Body of pancreas (tissue), 4 donors: ENCODE data around the gene ZNF407. TPM values are rescaled to one million over a fixed set of nuclear protein-coding genes. Genes with fewer than 3 reads are reported as not detected.

Experiments
- ATAC-seq: fragments of 150-250 bp; one replicate; pipeline ENCODE4 v1.9.1; 2016
- DNase-seq, 4 donors: peaks; one replicate each; pipeline ENCODE4 v3.0.0-alpha.2; 2019
- H3K27ac ChIP-seq, 4 donors: fragments of 200-600 bp; sonication (generic); 1 replicate in 3 of 4; 2 replicates in 1 of 4; pipeline versions ENCODE4 v1.5.1 to v1.6.1; 2016 to 2019; ENCODE audit warnings: mild to moderate bottlenecking in 1 of 4, mixed read lengths in 1 of 4, moderate library complexity in 1 of 4
- H3K27me3 ChIP-seq, 2 donors: fragments of 200-600 bp; sonication (generic); one replicate each; pipeline ENCODE4 v1.6.0; 2016; ENCODE audit warnings: mild to moderate bottlenecking in 1 of 2
- H3K36me3 ChIP-seq, 2 donors: fragments of 200-600 bp; sonication (generic); replicated peaks in 1 of 2; 2 replicates each; pipeline ENCODE4 v1.5.1; 2016; ENCODE audit warnings: low read depth in 2 of 2; ENCODE audit not compliant: insufficient read depth in 1 of 2
- H3K4me1 ChIP-seq: fragments of 200-600 bp; sonication (generic); one replicate; pipeline ENCODE4 v1.6.0; 2016
- H3K4me3 ChIP-seq, 2 donors: fragments of 200-600 bp; sonication (generic); 1 replicate in 1 of 2; 2 replicates in 1 of 2; pipeline ENCODE4 v1.5.1; 2016 to 2019
- H3K9me3 ChIP-seq, 3 donors: fragments of 200-600 bp; sonication (generic); 1 replicate in 2 of 3; 2 replicates in 1 of 3; pipeline ENCODE4 v1.5.1; 2016
- CTCF ChIP-seq, 7 experiments: fragments of 450-650 bp in 4 of 7; fragments of 200-600 bp in 3 of 7; sonication (generic) in 3 of 7; IDR thresholded peaks; one replicate each; pipeline ENCODE4 v1.5.1; 2016 to 2019; ENCODE audit warnings: antibody characterized with exemption in 7 of 7
- POLR2A ChIP-seq, 3 donors: fragments of 450-650 bp; IDR thresholded peaks; one replicate each; pipeline ENCODE4 v1.6.1; 2016; ENCODE audit warnings: antibody characterized with exemption in 3 of 3, mild to moderate bottlenecking in 2 of 3
- WGBS, 2 donors: methylation state at CpG; one replicate each; pipeline ENCODE4 v1.1.5; 2017; 5-methylcytosine and 5-hydroxymethylcytosine counted together
- intact Hi-C: fragments of 100-400 bp; cut with DNase I; formaldehyde crosslinking; loops from one replicate; pipeline ENCODE4 v1.15.1; 2023
- total RNA-seq, 2 donors: library from RNA; depleted of rRNA; stranded (reverse); fragments of >200 nt; gene quantifications; one replicate each; pipeline ENCODE4 v1.1.0, GENCODE V29; 2016

ZNF407 gene
- total RNA-seq, 2 donors from 2014 or later, result 14.3 to 19.1 TPM

DNA sequence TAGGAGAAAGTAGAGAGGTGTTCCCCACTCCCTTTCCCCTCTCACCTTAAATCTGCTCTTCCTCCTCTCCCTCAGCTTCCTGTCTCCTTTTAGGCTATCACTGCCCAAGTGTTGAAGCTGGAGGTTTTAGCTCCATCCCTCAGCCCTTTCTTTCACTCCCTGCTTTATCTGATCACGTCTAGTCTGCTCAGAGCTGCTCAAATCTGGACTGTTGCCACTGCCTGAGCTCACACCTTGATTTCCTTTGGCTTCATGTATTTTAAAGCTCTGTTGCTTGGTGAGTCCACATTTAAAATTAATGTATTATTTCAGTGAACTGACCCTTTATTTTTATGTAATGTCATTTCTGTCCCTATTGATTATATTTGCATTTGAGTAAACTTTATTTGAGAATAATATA lies 374.7 kb downstream of the ZNF407 start:
- ATAC-seq (no peak), DNase-seq (no peak)
- Histone ChIP-seq H3K27ac (no peak overlapping the region), H3K9me3 (no peaks in the 10 kb centered on the region), H3K27me3 (no peaks in the 10 kb centered on the region), H3K36me3 (no peaks in the 10 kb centered on the region), H3K4me1 (no peaks in the 10 kb centered on the region), H3K4me3 (no peak overlapping the region)
- TF ChIP-seq CTCF (IDR thresholded peaks at IDR 0.05) (no peak), POLR2A (IDR thresholded peaks at IDR 0.05) (no peak)
- 23 to 35% methylated on average over 1 of the region's 1 CpG for WGBS, 2 donors
- intact Hi-C loops, result no loop called here

DNA sequence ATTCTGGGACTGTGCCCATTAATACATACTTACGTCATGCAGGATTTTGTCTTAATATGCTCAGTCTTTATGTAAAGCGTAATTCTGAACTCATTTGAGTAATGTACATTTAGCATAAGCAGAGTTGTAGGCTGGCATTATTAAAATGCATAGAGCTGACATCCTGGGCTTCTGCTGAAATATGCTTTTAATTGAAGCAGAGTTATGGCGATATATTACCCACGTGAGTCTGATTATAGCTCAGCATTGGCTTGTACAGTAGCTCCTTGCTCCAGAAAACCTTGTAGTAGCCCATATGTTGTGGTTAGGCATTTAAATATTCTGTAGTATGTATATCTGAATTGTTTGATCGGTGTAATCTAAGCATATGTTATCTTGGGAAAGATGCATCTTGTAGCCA lies 377.3 kb downstream of the ZNF407 start:
- TF ChIP-seq POLR2A (IDR thresholded peaks at IDR 0.05), result no peak
- TF ChIP-seq CTCF (IDR thresholded peaks at IDR 0.05), result no peak
- no peaks in the 10 kb centered on the region for H3K4me1 ChIP-seq

GRCh38 chr18:74976331-74976909 lies 378.8 kb downstream of the ZNF407 start:
- H3K4me1 ChIP-seq, result no peaks in the 10 kb centered on the region
- 55 to 72% methylated on average over 11 of the region's 11 CpGs for WGBS, 2 donors
- H3K27me3 ChIP-seq, result no peaks in the 10 kb centered on the region
- DNase-seq (no peak), ATAC-seq (no peak)
- no peak for TF ChIP-seq CTCF (IDR thresholded peaks at IDR 0.05)
- no peak for TF ChIP-seq POLR2A (IDR thresholded peaks at IDR 0.05)
- no peaks in the 10 kb centered on the region for H3K9me3 ChIP-seq
- H3K27ac ChIP-seq, result no peak overlapping the region
- no peak overlapping the region for H3K4me3 ChIP-seq
- no peaks in the 10 kb centered on the region for H3K36me3 ChIP-seq
- intact Hi-C loops, result no loop called here

More for the DNA sequence above, 377.3 kb downstream of the ZNF407 start:
- DNase-seq, result no peak
- Histone ChIP-seq H3K9me3 (no peaks in the 10 kb centered on the region), H3K27me3 (no peaks in the 10 kb centered on the region), H3K4me3 (no peak overlapping the region), H3K27ac (no peak overlapping the region), H3K36me3 (no peaks in the 10 kb centered on the region)
- WGBS, 2 donors, result 75 to 84% methylated on average over 5 of the region's 5 CpGs
- intact Hi-C loops, result no loop called here
- no peak for ATAC-seq

DNA sequence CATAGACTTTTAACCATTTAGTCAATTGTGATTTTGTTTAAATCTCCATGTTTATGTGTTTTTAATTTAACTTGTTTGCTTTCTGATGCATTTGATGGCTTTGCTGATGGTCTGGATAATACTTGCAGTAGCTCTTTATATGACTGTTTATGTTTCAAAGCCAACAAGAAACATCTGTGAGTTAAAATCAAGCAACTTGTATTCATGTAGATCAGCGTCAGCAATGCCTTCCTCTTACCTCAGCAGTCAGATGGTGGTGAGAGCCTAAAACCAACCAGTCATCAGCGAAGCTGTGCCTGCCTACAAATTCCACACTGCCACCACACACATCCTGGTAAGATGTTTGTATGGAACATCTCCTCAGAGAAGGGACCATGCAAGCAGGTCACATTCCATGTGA lies 379.4 kb downstream of the ZNF407 start:
- DNase-seq, result no peak
- 91 to 100% methylated on average over 2 of the region's 2 CpGs for WGBS, 2 donors
- H3K27ac ChIP-seq, result no peak overlapping the region
- TF ChIP-seq CTCF (IDR thresholded peaks at IDR 0.05) (no peak), POLR2A (IDR thresholded peaks at IDR 0.05) (no peak)
- intact Hi-C loops, result no loop called here
- no peak overlapping the region for H3K4me3 ChIP-seq
- no peaks in the 10 kb centered on the region for H3K27me3 ChIP-seq
- H3K9me3 ChIP-seq, result no peaks in the 10 kb centered on the region
- no peaks in the 10 kb centered on the region for H3K36me3 ChIP-seq
- no peak for ATAC-seq
- H3K4me1 ChIP-seq, result no peaks in the 10 kb centered on the region

- Histone ChIP-seq H3K27ac (no peak overlapping the region), H3K4me3 (no peak overlapping the region), H3K36me3 (no peaks in the 10 kb centered on the region), H3K9me3 (no peaks in the 10 kb centered on the region), H3K27me3 (no peaks in the 10 kb centered on the region), H3K4me1 (no peaks in the 10 kb centered on the region)
- intact Hi-C loops, result no loop called here
- 97 to 100% methylated on average over 4 to 6 of the region's 6 CpGs for WGBS, 2 donors
- DNase-seq (no peak), ATAC-seq (no peak)
- no peak for TF ChIP-seq POLR2A (IDR thresholded peaks at IDR 0.05)
- no peak for TF ChIP-seq CTCF (IDR thresholded peaks at IDR 0.05)
Measured at GRCh38 chr18:74980669-74981068, 383.0 kb downstream of the ZNF407 start.
